ENCODE measurements around the gene SMPDL3B.

GRCh38 chr1:27979859-27980201 is 45.0 kb downstream of the SMPDL3B start:
- TF ChIP-seq CTCF (conservative IDR thresholded peaks at IDR 0.05; ENCODE audit: low read length) (no peak; the same call in 1 of the 2 replicates), EZH2phosphoT487 (IDR thresholded peaks at IDR 0.05; ENCODE audit: borderline replicate concordance) (no peak)

All from Loucy (cell line).